Activated CD8-positive, alpha-beta memory T cell treated with anti-CD3 and anti-CD28 coated beads for 4 hours (primary cell): ENCODE data around the gene GNAO1.

Experiments
- DNase-seq, 2 donors: peaks; one replicate each; pipeline ENCODE4 v3.0.0-alpha.2; 2020; ENCODE audit warnings: low read depth in 2 of 2

The GNAO1 gene

DNA sequence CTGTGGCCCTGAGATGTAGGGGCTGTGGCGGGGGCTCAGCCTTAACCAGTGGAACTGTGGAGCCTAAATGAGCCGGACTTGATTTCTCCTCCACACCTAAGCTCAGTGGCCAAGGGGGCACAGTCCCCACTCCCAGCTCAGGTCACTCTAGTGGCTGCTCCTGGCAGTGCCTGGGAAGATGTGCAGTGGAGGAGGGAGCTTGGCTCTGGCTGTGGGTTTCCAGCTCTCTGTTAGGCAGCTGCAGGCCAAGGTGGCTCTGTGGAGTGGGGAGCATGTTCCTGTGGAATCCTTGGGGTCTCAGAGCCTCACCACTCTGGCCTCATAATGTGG is 157.8 kb downstream of the GNAO1 start:
- no peak for DNase-seq

- no peak for DNase-seq
Observed at GRCh38 chr16:56349711-56350161, 158.4 kb downstream of the GNAO1 start.

DNA sequence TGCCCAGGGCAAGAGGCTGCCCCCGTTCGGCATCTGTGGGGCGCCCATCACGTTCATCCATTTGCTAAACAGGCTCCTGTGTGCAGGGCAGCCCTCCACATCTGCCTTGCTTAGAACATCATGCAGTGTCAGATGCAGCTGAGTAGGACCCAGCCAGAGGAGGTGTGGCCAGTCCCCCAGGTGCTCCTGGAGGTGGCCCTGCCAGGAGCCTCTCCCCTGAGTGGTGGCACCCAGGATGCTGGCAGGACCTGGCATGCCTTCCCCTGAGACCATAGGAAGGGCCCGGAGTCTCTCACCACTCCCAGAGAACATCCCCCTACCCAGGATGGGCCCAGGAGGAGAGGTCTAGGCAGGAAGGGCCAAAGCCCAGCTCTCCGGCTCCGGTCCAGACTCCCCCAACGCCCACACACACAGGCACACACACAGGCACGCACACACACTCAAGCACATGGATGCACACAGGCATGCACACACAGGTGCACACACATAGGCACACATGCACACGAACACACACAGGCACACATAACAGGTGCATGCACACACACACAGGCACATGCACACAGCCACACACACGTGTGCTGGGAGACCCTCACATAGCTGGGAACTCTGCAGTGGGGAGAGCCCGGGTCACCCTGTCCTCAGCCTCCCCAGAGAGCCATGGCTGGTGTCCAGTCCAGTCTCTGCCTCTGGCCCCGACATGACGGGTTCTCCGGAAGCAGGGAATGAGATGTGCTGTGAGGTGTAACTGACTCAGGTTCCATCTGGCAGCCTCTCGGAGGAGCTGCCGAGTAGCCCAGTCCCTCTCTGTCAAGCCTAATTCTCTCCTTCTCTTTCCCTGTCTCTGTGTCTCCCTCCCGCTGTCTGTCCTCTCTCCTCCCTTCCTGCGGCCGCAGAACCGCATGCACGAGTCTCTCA is 159.5 kb downstream of the GNAO1 start:
- DNase-seq: no peak

- DNase-seq: no peak
Observed at GRCh38 chr16:56351481-56351880, 160.2 kb downstream of the GNAO1 start.

DNA sequence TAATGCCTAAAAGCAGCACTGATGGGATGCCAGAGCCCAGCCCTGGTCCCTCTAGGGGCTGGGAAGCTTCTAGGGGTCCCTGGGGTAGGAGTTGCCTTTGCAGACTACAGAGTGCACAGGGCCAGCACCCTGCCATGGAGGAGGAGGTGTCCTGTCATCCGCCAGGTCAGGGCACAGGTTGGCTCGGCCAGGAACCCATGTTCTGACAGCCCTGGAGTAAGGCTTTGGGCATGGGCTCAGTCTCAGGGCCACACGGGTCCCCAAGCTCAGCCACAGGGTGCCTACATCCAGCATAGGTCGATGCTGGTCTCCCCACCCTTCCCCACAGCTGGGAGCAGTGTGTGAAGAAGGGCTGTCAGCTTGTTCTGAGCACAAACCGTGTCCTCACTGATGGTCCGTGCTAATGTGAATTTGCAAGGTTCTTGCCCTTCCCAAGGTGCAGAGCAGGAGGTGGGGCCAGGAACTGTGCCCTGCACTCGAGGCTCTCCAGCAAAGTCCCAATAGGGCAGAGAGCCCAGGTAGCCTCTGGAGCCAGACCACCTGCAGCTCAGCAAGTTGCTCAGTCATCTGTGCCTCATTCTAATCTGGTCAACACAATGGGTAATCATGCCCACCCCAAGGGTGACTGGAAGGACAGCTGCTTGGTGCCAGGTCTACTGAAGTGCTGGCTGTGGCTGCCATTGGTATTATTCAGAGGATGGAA is 161.2 kb downstream of the GNAO1 start:
- DNase-seq: no peak

- no peak for DNase-seq
Observed at GRCh38 chr16:56353054-56353921, 162.0 kb downstream of the GNAO1 start.

DNA sequence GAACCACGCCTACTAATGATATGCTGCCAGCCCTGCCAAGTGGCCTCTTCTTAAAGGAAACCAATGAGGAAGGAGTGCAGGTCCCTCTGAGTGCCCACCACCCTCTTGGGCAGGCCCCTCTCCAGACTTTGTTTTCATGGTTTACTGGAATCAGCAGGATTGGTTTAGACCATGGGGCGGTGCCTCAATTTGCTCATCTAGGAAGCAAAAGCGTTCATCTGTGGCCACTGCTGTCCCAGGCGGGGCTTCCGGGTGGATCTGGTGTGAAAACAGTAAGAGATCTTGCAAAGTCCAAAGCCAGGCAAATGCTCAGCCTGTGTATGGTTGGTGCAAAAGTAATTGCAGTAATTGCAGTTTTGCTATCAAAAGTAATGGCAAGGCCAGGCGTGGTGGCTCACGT is 162.7 kb downstream of the GNAO1 start:
- no peak for DNase-seq

GRCh38 chr16:56354746-56355145 is 163.5 kb downstream of the GNAO1 start:
- DNase-seq: no peak

DNA sequence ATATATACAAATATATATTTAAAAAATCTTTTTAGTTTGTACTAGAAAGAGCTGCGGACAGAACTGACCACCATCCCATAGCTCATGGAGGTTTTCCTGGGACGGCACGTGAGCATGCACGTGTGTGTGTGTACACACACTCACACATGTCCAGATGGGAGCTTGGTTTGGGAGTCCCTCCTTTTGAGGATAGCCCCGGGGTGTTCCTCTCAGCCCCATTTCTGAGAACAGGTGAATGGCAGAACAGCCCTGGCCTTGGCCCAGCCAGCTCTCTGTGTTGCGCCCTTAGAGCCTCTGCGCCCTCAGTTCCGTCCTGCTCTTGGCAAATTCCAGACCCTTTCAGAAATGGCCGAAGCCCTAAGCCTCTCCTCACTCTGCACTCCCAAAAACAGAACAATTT is 163.9 kb downstream of the GNAO1 start:
- no peak for DNase-seq

- DNase-seq: no peak
Observed at GRCh38 chr16:56355786-56356275, 164.5 kb downstream of the GNAO1 start.

GRCh38 chr16:56356276-56357240 is 165.3 kb downstream of the GNAO1 start:
- DNase-seq: peak in 1 of 2 donors; percentile 9

DNA sequence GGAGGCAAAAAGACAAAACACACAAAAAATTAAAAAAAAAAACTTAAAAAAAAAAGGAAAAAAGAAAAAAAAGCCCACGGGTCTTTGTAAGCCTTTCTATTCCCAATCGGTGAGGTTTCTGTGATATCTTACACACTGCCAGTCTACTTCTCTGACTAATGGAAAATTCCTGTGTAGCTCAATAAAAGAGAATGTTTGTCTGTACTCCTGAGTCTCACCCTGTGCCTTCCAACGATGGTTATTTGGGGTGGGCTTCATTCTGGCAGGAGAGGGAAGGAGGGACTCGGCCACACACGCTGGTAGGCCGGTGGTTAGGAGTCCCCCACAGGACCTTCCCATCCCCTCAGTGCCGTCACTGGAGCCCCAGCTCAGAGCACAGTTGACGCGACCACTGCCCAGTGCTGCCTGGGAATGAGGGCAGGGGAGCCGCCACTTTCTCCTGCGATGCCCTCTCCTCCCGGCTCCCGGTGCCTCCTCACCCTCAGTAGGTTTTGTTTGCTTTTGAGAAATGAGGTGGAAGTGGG is 166.0 kb downstream of the GNAO1 start:
- DNase-seq: no peak

GRCh38 chr16:56357765-56358322 is 166.6 kb downstream of the GNAO1 start:
- no peak for DNase-seq

DNA sequence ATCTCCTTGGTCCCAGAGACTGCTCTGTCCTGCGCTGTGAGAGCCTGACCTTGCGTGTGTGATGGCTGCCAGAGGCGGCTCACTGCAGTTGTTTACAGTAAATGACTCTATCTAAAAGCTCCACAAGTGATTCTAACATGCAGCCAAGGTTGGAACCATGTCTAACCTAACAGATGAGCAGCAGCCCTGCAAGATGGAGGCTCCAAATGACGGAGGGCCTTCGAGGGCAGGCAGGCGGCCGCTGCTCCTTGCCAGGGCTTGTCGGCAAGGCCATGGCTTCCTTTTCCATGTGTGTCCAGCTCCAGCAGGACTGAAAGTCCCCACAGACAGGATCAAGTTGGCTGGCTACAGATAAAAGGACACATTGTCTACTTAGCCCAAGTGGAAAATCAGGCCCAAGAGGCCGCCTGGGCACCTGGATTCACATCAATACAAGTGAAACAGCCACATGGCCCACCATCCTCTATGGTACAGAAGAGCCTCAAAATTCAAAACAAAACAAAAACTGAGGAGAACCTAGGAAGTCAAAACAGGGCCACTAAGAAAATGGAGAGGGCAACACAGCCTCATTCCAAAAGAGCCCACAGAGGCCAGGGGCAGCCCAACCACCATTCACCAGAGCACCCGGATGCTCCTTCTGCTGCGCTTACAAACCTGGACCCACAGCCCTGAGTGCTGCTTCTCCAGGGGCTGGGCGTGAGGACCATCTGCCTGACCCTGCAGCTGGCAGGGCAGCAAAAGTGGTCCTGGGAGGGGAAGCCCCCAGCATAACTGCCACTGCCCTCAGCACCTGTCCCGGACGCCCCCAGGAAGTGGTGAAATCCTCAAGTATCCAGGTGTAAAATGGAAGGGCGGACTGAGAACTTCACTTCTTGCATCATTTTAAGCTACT is 169.1 kb downstream of the GNAO1 start:
- DNase-seq: no peak

- DNase-seq: no peak
Observed at GRCh38 chr16:56362057-56362655, 170.9 kb downstream of the GNAO1 start.

- DNase-seq: no peak
Observed at GRCh38 chr16:56362706-56363105, 171.4 kb downstream of the GNAO1 start.

DNA sequence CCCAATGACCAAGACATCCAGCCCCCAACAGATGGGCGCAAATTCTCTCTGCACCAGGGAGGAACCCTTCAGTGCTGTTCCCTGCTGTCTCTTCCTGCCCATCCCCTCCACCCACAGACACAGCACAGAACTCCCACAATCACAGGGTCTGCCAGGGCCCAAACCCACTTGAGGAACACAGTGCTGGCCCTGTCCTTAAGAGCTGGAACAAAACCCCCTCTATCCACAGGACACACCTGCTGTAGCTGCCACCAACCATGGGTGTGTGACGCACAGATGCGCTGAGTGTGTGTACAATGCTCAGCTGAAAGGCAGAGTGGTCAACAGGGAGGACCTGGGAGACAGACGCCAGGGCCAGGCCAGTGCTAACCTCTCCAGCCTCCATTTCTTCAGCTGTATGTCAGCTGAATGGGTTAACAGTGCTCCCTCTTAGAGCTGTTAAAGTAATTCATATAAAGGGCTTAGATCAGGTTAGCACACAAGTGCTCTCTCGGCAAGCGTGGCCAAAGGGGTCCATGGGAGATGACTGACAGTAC is 172.0 kb downstream of the GNAO1 start:
- no peak for DNase-seq

DNA sequence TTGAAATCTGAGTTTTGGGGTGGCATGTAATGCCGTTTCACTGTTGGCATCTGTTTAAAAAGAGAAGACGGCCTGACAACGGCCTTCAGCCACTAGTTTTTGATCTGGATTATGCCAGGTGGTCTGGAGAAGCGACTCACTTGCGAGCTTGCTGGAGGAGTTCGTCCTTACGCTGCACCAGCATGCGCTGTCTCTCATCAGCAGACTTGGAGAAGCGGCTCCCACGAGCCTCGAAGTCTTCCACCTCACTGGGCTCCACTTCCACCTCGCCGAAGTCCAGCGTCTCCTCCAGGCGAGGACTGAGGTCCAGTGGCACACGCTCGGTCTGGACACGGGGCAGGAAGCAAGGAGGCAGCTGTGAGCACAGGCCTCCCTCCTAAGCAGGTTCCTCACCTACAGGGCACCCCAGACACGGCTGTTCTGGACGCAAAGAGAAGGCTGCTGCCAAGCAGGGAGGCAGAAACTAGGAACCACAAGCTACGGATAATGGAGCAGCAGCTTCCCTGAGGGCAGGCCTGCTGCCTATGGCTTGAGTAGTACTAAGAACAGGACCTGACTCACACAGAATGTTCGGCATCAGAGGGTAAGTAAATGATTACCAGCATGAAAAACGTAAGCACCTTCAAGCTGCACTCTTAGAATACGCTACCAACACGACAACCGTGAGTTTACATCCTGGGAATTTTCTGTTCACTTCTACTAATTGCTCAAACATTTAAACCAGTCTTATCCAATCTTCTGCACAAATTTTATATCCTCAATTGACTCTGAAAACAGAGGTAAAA is 172.7 kb downstream of the GNAO1 start:
- no peak for DNase-seq
